Measurements from ENCODE around the gene LRRC17.

The LRRC17 gene

GRCh38 chr7:102985176-102985783, 72.5 kb downstream of the LRRC17 start:
- FAIRE-seq: no peak
- no peak for DNase-seq (ENCODE audit: insufficient read length, low spot score)

GRCh38 chr7:102988088-102988487, 75.3 kb downstream of the LRRC17 start:
- no peak for FAIRE-seq
- no peak for DNase-seq (ENCODE audit: insufficient read length, low spot score)

DNA sequence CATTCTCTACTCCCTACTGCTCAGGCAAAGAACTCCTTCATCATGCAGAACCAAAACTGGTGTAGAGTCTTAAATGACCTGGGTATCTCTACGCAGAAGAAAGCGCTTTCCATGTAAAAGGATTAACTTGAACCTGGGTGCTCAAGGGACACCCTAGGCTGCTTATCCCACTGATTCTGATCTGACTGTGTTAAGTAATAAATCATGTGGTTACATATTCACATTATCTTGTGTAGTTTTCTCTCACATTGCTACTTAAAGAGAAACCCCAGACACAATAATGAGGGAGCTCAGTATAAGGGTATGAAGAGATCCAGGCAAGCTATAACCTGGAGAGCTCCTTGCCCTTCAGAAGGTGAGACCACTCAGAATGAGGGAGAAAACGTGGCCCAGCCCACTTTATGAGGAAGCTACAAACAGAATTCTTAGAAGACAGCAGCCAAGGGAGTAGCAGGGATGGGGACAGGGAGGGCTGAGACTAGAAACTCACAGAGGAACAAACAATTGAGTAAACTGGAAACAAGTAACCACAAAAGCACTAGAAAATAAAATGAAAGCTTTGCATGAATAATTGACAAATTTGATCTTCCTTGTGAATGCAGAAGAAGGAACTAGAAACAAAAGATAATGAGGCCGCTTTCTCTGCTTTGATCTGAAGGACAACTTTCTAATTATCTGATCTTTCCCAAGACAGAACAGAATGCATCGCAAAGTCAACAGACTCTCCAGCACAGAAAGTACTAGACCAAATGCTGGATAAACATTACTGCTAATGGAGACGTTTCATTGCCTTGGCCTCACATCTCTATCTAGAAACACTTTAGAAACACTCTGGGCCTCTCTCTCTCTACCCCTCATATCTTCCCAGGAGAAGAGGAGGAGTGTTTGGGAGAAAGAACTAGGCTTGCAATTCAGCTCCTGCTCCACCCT, 76.1 kb downstream of the LRRC17 start:
- DNase-seq (ENCODE audit: insufficient read length, low spot score) (no peak), FAIRE-seq (no peak)

DNA sequence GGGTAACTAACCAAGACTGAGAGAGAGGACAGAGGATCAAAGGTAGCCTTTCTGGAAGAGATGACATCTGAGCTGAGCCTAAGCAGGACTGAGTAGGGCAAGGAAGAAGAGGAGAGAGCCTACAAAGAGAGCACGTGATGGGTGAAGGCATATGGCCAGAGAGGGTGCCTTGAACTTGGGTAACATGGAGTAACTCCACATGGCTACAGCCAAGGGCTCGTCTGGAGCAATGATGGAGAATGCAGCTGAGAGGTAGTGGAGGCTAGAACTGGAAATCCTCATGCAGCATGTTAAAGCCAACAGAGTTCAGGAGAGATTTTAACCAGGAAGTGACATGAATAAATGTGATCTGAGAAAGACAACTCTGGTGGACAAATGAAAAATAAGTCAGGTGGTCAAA, 77.8 kb downstream of the LRRC17 start:
- FAIRE-seq: no peak
- DNase-seq (ENCODE audit: insufficient read length, low spot score): no peak

DNA sequence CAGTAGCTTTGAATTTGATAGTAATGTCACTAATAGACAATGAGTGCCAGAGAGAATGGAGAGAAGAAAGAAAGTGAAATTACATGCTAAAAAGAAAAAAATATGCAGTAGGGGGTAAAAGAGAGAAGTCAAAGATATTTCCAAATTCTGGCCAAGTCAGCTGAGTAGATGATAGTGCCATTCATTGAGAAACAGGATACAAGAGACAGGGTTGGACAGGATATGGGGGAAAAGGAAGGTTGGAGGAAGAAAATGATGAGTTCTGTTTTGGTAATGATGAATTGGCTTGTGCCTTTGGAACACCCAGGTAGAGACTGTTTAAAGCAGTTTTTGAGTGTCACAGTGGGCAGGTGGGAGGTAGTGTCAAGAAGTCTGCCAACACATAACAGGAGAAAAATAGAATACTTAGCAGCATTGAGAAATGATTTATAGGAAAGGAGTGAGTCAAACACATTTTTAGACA, 78.3 kb downstream of the LRRC17 start:
- DNase-seq (ENCODE audit: insufficient read length, low spot score) (no peak), FAIRE-seq (no peak)

GRCh38 chr7:102991540-102992214, 78.9 kb downstream of the LRRC17 start:
- DNase-seq (ENCODE audit: insufficient read length, low spot score) (peak; percentile 77), FAIRE-seq (no peak)

DNA sequence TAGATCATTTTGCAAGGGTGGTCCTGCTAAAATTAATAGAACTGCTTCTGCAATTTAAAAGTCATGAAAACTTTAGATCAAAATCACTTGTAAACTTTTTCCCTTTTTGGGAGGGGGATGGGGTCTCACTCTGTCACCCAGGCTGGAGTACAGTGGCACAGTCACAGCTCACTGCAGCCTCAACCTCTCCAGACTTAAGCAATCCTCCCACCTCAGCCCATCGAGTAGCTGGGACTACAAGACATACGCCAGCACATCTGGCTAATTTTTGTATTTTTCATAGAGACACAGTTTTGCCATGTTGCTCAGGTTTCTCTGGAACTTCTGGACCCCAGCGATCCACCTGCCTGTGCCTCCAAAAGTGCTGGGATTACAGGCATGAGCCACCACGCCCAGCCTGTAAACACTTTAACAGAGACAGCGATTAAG, 79.7 kb downstream of the LRRC17 start:
- DNase-seq (ENCODE audit: insufficient read length, low spot score) (no peak), FAIRE-seq (no peak)

DNA sequence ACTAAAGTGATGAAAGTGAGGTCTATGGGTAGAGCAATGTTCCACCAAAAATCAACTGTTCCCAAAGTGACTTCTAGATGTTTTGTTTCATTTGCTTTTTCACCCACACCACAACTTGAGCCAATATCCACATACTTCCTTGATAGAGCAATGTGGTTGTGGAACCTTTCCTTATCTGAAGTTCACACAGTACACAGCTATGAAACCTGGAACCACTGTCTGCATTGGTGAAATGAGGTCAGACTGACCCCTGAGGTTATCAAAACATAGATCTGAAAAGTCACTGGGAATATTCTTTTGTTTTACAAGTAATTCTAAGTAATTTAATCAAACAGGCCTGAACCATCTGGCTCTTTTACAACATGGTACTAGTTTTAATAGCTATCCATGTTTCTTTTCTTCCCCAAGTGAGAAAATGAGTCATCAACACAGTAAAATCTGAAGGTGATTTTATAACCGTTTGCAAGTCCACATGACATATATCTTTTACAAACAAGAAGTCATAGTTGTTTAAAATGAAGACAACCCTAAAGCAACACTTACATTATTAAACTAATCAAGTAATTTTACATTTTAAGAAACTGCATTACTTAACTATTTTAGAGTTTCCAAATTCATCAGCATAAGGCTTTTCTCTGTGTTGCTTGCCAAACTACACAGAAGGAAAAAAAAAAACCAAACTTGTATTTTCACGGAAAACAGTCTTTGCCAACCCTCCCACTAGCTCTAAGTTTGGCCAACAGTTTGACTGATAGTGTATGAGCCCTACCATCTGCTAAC, 80.3 kb downstream of the LRRC17 start:
- FAIRE-seq (no peak), DNase-seq (ENCODE audit: insufficient read length, low spot score) (no peak)

- FAIRE-seq (no peak), DNase-seq (ENCODE audit: insufficient read length, low spot score) (no peak)
Measured at GRCh38 chr7:102993718-102994029, 80.9 kb downstream of the LRRC17 start.

- FAIRE-seq (no peak), DNase-seq (ENCODE audit: insufficient read length, low spot score) (no peak)
Measured at GRCh38 chr7:102994567-102994966, 81.8 kb downstream of the LRRC17 start.

Measured in HTR-8/SVneo (cell line).